HCT116 (cell line): Measurements from ENCODE around the gene STIL. TPM values are rescaled to one million over a fixed set of nuclear protein-coding genes. Genes with fewer than 3 reads are reported as not detected.

Source experiments
- ATAC-seq: fragments of 200-7000 bp; cut with Tn5 transposase; 2 replicates; pipeline ENCODE4 v1.9.1; 2020; ENCODE audit warnings: mild to moderate bottlenecking, moderate library complexity
- BruUV-seq: library from RNA; stranded (reverse); fragments of 400-500 nt; replicated peaks from 2 replicates; lab custom pipeline; 2021; lab: Mats Ljungman, UMichigan
- CTCF ChIA-PET: fragments of 300-600 bp; sonication (Branson Sonifier 250); formaldehyde crosslinking; loops from one replicate; lab custom pipeline; 2021; ENCODE audit warnings: antibody characterized with exemption; lab: Charles Lee
- POLR2A ChIA-PET: fragments of 300-600, 350-600 bp; sonication (Branson Sonifier 250); formaldehyde crosslinking; loops from one replicate; lab custom pipeline; 2021; ENCODE audit warnings: antibody characterized with exemption; lab: Charles Lee
- RAD21 ChIA-PET, 2 experiments: fragments of 300-600 bp; sonication (Branson Sonifier 250); formaldehyde crosslinking; loops; one replicate each; lab custom pipeline; 2023; ENCODE audit warnings: low total read pairs in 2 of 2; ENCODE audit not compliant: uncharacterized antibody in 2 of 2, unreplicated experiment in 2 of 2, low non-redundant PET in 1 of 2; lab: Charles Lee
- DNase-seq: peaks from one replicate; pipeline ENCODE4 v3.0.0-alpha.2; 2010; ENCODE audit warnings: low read depth, low spot score
- H2AFZ ChIP-seq: fragments of 200-600 bp; shearing (Covaris generic), sonication (generic); 2 replicates; pipeline ENCODE4 v1.6.1; 2017; ENCODE audit warnings: low read depth, mixed run types, mixed read lengths, antibody characterized with exemption, low read length; ENCODE audit not compliant: poor library complexity, severe bottlenecking
- H3K27ac ChIP-seq: 2 replicates; pipeline ENCODE4 v1.5.1; 2012; ENCODE audit warnings: low read depth, low read length
- H3K27me3 ChIP-seq: fragments of 200-600 bp; sonication (generic); 2 replicates; pipeline ENCODE4 v1.6.1; 2016; ENCODE audit warnings: mixed run types, low read length, mixed read lengths; ENCODE audit not compliant: insufficient read depth
- H3K36me3 ChIP-seq, 2 experiments: fragments of 200-500 bp in 1 of 2; fragments of 200-600 bp in 1 of 2; sonication (Bioruptor generic) in 1 of 2; sonication (generic) in 1 of 2; 2 replicates each; pipeline versions ENCODE4 v1.5.1 to v1.6.1; 2014 to 2016; ENCODE audit warnings: low read length in 2 of 2, inconsistent platforms in 1 of 2, mixed read lengths in 1 of 2, mixed run types in 1 of 2; ENCODE audit not compliant: insufficient read depth in 2 of 2, control insufficient read depth in 1 of 2
- H3K4me1 ChIP-seq, 2 experiments: fragments of 200-600 bp in 1 of 2; sonication (generic) in 1 of 2; 2 replicates each; pipeline versions ENCODE4 v1.5.1 to v1.6.1; 2012 to 2017; ENCODE audit warnings: low read length in 2 of 2, inconsistent platforms in 1 of 2, mild to moderate bottlenecking in 1 of 2, mixed read lengths in 1 of 2, mixed run types in 1 of 2, moderate library complexity in 1 of 2; ENCODE audit not compliant: insufficient read depth in 2 of 2, control insufficient read depth in 1 of 2
- H3K4me2 ChIP-seq: fragments of 200-600 bp; sonication (generic); 2 replicates; pipeline ENCODE4 v1.6.1; 2017; ENCODE audit warnings: mixed run types, low read length, mixed read lengths
- H3K4me3 ChIP-seq, 2 experiments: fragments of 200-600 bp in 1 of 2; sonication (generic) in 1 of 2; replicated peaks in 1 of 2; 2 replicates each; pipeline ENCODE4 v1.5.1; 2011 to 2016; ENCODE audit warnings: low read length in 2 of 2, control low read depth in 1 of 2, low read depth in 1 of 2, mild to moderate bottlenecking in 1 of 2, mixed read lengths in 1 of 2, mixed run types in 1 of 2
- H3K79me2 ChIP-seq: fragments of 200-600 bp; sonication (generic); 2 replicates; pipeline ENCODE4 v1.6.1; 2017; ENCODE audit warnings: mild to moderate bottlenecking, mixed run types, low read length, moderate library complexity, mixed read lengths; ENCODE audit not compliant: insufficient read depth
- H3K9ac ChIP-seq: fragments of 200-600 bp; sonication (generic); 2 replicates; pipeline ENCODE4 v1.6.1; 2016; ENCODE audit warnings: low read length, mixed read lengths
- H3K9me2 ChIP-seq: fragments of 200-600 bp; sonication (generic), shearing (Covaris generic); 2 replicates; pipeline ENCODE4 v1.6.1; 2017; ENCODE audit warnings: mixed run types, mild to moderate bottlenecking, moderate library complexity; ENCODE audit not compliant: insufficient read depth
- H3K9me3 ChIP-seq, 2 experiments: fragments of 200-500 bp in 1 of 2; fragments of 200-600 bp in 1 of 2; sonication (Bioruptor generic) in 1 of 2; sonication (generic) in 1 of 2; 2 replicates each; pipeline ENCODE4 v1.6.1; 2014 to 2017; ENCODE audit warnings: low read length in 2 of 2, mixed read lengths in 2 of 2, inconsistent platforms in 1 of 2, low read depth in 1 of 2, mild to moderate bottlenecking in 1 of 2, mixed run types in 1 of 2, moderate library complexity in 1 of 2; ENCODE audit not compliant: control insufficient read depth in 1 of 2, insufficient read depth in 1 of 2
- H4K20me1 ChIP-seq: fragments of 200-600 bp; sonication (generic), shearing (Covaris generic); 2 replicates; pipeline ENCODE4 v1.6.1; 2017; ENCODE audit warnings: mixed run types, mild to moderate bottlenecking, moderate library complexity; ENCODE audit not compliant: insufficient read depth
- ATF3 ChIP-seq: IDR thresholded peaks from 2 replicates; pipeline ENCODE4 v1.6.1; 2012
- CBX3 ChIP-seq: IDR thresholded peaks from 2 replicates; pipeline ENCODE4 v1.6.1; 2012; ENCODE audit warnings: low read depth
- EGR1 ChIP-seq: IDR thresholded peaks from 2 replicates; pipeline ENCODE4 v1.6.1; 2012; ENCODE audit warnings: low read depth
- ELF1 ChIP-seq: IDR thresholded peaks from 2 replicates; pipeline ENCODE4 v1.6.1; 2012; ENCODE audit warnings: low read depth, borderline replicate concordance
- EZH2 ChIP-seq: fragments of 200-600 bp; sonication (generic); IDR thresholded peaks from 2 replicates; pipeline ENCODE4 v1.6.1; 2017; ENCODE audit warnings: antibody characterized with exemption, mixed run types
- EZH2phosphoT487 ChIP-seq: fragments of 200-600 bp; IDR thresholded peaks from 2 replicates; pipeline ENCODE4 v1.6.1; 2018; ENCODE audit warnings: antibody characterized with exemption, borderline replicate concordance
- JUND ChIP-seq: IDR thresholded peaks from 2 replicates; pipeline ENCODE4 v1.6.1; 2012
- POLR2A ChIP-seq: IDR thresholded peaks from 2 replicates; pipeline ENCODE4 v1.7.0; 2011; ENCODE audit warnings: borderline replicate concordance; ENCODE audit not compliant: insufficient read depth, insufficient read length; ENCODE audit errors: extremely low read depth
- POLR2AphosphoS5 ChIP-seq: IDR thresholded peaks from 2 replicates; pipeline ENCODE4 v1.6.1; 2011; ENCODE audit warnings: mild to moderate bottlenecking, low read depth, low read length, moderate library complexity
- RAD21 ChIP-seq: IDR thresholded peaks from 2 replicates; pipeline ENCODE4 v1.6.1; 2012; ENCODE audit warnings: low read depth, mild to moderate bottlenecking
- SIN3A ChIP-seq: IDR thresholded peaks from 2 replicates; pipeline ENCODE4 v1.6.1; 2012; ENCODE audit warnings: low read depth
- SP1 ChIP-seq: IDR thresholded peaks from 2 replicates; pipeline ENCODE4 v1.6.1; 2012; ENCODE audit warnings: low read depth
- SRF ChIP-seq: IDR thresholded peaks from 2 replicates; pipeline ENCODE4 v1.6.1; 2012; ENCODE audit warnings: low read depth
- ZBTB33 ChIP-seq: IDR thresholded peaks from 2 replicates; pipeline ENCODE4 v1.6.1; 2011; ENCODE audit warnings: mild to moderate bottlenecking, low read length, moderate library complexity; ENCODE audit not compliant: insufficient replicate concordance; ENCODE audit errors: extremely low read depth
- intact Hi-C: fragments of 100-400 bp; cut with micrococcal nuclease; formaldehyde crosslinking; loops from 2 replicates; pipeline ENCODE4 v1.10.0; 2022
- total RNA-seq: library from RNA; stranded (reverse); gene quantifications from one replicate; pipeline ENCODE4 v1.2.1, GENCODE V29; 2021; ENCODE audit not compliant: unreplicated experiment
- TF ChIP-seq, protein P1 (sequence below): IDR thresholded peaks from 2 replicates; pipeline ENCODE4 v1.6.1; 2012; ENCODE audit warnings: low read depth

Gene STIL
- total RNA-seq, 1 experiment from 2014 or later, result 34.4 TPM

GRCh38 chr1:47219590-47220220 lies 94.2 kb downstream of the STIL start:
- Histone ChIP-seq H4K20me1 (no peaks in the 10 kb centered on the region), H3K4me3 (no peak overlapping the region), H3K36me3 (no peaks in the 10 kb centered on the region), H3K4me2 (no peak overlapping the region), H3K27me3 (peaks cover 10% of the 10 kb centered on the region), H3K9me3 (no peaks in the 10 kb centered on the region), H3K79me2 (no peaks in the 10 kb centered on the region), H2AFZ (no peak overlapping the region), H3K9me2 (no peaks in the 10 kb centered on the region), H3K9ac (no peak overlapping the region), H3K4me1 (no peaks in the 10 kb centered on the region), H3K27ac (no peak overlapping the region)
- ChIA-PET POLR2A (no interaction called here), RAD21 (no interaction called here), CTCF (no interaction called here)
- intact Hi-C loops, result no loop called here
- no TSS peak for BruUV-seq
- TF ChIP-seq SIN3A, result no peak
- TF ChIP-seq EZH2phosphoT487, result no peak
- TF ChIP-seq RAD21, result no peak
- TF ChIP-seq POLR2A, result no peak
- no peak for TF ChIP-seq ZBTB33
- no peak for TF ChIP-seq ELF1
- no peak for TF ChIP-seq EZH2
- TF ChIP-seq, protein P1, sequence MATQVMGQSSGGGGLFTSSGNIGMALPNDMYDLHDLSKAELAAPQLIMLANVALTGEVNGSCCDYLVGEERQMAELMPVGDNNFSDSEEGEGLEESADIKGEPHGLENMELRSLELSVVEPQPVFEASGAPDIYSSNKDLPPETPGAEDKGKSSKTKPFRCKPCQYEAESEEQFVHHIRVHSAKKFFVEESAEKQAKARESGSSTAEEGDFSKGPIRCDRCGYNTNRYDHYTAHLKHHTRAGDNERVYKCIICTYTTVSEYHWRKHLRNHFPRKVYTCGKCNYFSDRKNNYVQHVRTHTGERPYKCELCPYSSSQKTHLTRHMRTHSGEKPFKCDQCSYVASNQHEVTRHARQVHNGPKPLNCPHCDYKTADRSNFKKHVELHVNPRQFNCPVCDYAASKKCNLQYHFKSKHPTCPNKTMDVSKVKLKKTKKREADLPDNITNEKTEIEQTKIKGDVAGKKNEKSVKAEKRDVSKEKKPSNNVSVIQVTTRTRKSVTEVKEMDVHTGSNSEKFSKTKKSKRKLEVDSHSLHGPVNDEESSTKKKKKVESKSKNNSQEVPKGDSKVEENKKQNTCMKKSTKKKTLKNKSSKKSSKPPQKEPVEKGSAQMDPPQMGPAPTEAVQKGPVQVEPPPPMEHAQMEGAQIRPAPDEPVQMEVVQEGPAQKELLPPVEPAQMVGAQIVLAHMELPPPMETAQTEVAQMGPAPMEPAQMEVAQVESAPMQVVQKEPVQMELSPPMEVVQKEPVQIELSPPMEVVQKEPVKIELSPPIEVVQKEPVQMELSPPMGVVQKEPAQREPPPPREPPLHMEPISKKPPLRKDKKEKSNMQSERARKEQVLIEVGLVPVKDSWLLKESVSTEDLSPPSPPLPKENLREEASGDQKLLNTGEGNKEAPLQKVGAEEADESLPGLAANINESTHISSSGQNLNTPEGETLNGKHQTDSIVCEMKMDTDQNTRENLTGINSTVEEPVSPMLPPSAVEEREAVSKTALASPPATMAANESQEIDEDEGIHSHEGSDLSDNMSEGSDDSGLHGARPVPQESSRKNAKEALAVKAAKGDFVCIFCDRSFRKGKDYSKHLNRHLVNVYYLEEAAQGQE, result no peak
- TF ChIP-seq JUND, result no peak
- no peak for TF ChIP-seq SRF
- TF ChIP-seq ATF3, result no peak
- TF ChIP-seq EGR1, result no peak
- TF ChIP-seq SP1, result no peak
- no peak for TF ChIP-seq POLR2AphosphoS5
- TF ChIP-seq CBX3, result no peak
- ATAC-seq, result no peak
- DNase-seq, result no peak
